Body of pancreas (tissue), 4 donors: ENCODE results near the gene SPTBN1.

ENCODE experiments used
- CTCF ChIP-seq, 7 experiments: fragments of 450-650 bp in 4 of 7; fragments of 200-600 bp in 3 of 7; sonication (generic) in 3 of 7; IDR thresholded peaks; one replicate each; pipeline ENCODE4 v1.5.1; 2016 to 2019; ENCODE audit warnings: antibody characterized with exemption in 7 of 7
- POLR2A ChIP-seq, 3 donors: fragments of 450-650 bp; IDR thresholded peaks; one replicate each; pipeline ENCODE4 v1.6.1; 2016; ENCODE audit warnings: antibody characterized with exemption in 3 of 3, mild to moderate bottlenecking in 2 of 3

GRCh38 chr2:54660752-54661151 is 204.6 kb downstream of the SPTBN1 start:
- TF ChIP-seq CTCF (IDR thresholded peaks at IDR 0.05) = no peak
- TF ChIP-seq POLR2A (IDR thresholded peaks at IDR 0.05) = no peak
